ENCODE measurements around the gene SLC66A3. TPM values are rescaled to one million over a fixed set of nuclear protein-coding genes. Genes with fewer than 3 reads are reported as not detected.

The SLC66A3 gene
- total and polyA plus RNA-seq, 8 donors = 20.8 to 30.4 (median 27.5) TPM

DNA sequence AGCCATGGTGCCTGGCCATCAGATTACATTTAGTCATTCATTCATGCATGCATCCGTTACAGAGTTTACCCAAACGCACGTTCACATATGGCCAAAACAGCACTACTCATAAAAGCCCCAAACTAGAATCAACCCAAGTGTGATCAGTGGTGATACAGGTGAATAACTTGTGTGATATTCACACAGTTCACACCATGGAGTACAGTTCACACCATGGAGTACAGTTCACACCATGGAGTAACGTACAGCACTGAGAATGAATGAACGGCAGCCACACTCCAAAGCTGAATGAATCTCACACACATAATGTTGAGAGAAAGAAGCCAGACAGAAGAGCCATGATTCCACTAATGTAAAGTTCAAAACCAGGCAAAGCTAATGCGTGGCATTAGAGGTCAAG, 12.3 kb upstream of the SLC66A3 start:
- no peak overlapping the region for H3K4me3 ChIP-seq
- intact Hi-C loops (cut with DNase I) = no loop called here
- H3K4me1 ChIP-seq = no peaks in the 10 kb centered on the region
- H3K9me3 ChIP-seq = no peaks in the 10 kb centered on the region
- ATAC-seq = no peak
- no peak overlapping the region for H3K27ac ChIP-seq
- no peaks in the 10 kb centered on the region for H3K36me3 ChIP-seq
- TF ChIP-seq, protein P1, sequence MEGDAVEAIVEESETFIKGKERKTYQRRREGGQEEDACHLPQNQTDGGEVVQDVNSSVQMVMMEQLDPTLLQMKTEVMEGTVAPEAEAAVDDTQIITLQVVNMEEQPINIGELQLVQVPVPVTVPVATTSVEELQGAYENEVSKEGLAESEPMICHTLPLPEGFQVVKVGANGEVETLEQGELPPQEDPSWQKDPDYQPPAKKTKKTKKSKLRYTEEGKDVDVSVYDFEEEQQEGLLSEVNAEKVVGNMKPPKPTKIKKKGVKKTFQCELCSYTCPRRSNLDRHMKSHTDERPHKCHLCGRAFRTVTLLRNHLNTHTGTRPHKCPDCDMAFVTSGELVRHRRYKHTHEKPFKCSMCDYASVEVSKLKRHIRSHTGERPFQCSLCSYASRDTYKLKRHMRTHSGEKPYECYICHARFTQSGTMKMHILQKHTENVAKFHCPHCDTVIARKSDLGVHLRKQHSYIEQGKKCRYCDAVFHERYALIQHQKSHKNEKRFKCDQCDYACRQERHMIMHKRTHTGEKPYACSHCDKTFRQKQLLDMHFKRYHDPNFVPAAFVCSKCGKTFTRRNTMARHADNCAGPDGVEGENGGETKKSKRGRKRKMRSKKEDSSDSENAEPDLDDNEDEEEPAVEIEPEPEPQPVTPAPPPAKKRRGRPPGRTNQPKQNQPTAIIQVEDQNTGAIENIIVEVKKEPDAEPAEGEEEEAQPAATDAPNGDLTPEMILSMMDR (IDR thresholded peaks at IDR 0.05) = no peak
- DNase-seq = no peak
- peaks cover 0 to 5% of the 10 kb centered on the region in 2 donors for H3K27me3 ChIP-seq

DNA sequence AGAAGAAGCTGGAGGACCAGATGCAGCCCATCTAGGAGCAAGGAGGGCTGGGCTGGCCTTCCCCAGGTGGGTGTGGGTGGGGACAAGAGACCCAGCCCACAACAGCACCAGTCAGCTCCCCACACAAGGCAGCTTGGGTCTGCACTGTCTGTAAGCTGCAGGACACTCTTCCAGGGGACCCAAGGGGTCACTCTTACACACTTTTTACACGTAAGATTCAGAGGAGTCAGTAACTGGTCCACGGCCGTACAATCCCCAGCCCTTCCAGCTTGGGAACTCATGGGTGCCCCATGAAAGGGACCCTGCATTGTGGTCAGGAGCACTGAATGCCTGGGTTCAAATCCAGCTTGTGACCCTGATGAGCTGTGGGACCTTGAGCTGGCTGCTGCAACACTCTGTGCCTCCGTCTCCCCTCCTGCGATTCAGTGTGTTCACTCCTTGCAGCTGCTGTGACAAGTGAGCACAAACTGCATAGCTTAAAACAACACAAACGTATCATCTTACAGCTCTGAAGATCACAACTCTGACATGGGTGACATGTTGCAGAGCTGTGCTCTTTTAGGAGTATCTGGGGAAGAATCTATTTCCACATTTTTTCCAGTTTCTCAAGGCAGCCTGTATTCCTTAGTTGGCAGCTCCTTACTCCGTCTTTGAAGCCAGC, 11.1 kb upstream of the SLC66A3 start:
- DNase-seq (no peak), ATAC-seq (no peak)
- H3K36me3 ChIP-seq = no peaks in the 10 kb centered on the region
- H3K27me3 ChIP-seq = peaks cover 0 to 5% of the 10 kb centered on the region in 2 donors
- TF ChIP-seq, protein P1 (IDR thresholded peaks at IDR 0.05) = no peak
- H3K4me1 ChIP-seq = no peaks in the 10 kb centered on the region
- no peak overlapping the region for H3K27ac ChIP-seq
- intact Hi-C loops (cut with DNase I) = no loop called here
- H3K9me3 ChIP-seq = no peaks in the 10 kb centered on the region
- no peak overlapping the region for H3K4me3 ChIP-seq

DNA sequence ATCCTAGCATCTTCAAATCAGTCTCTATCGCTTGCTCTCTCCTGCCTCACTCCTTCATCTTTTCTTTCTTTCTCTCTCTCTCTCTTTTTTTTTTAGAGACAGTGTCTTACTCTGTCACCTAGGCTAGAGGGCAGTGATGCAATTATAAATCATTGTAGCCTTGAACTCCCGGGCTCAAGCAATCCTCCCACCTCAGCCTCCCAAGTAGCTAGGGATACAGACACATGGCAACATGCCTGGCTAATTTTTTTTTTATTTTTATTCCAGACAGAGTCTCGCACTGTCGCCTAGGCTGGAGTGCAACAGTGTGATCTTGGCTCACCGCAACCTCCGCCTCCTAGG, 10.6 kb upstream of the SLC66A3 start:
- intact Hi-C loops (cut with DNase I) = no loop called here
- H3K27ac ChIP-seq = no peak overlapping the region
- TF ChIP-seq, protein P1 (IDR thresholded peaks at IDR 0.05) = no peak

DNA sequence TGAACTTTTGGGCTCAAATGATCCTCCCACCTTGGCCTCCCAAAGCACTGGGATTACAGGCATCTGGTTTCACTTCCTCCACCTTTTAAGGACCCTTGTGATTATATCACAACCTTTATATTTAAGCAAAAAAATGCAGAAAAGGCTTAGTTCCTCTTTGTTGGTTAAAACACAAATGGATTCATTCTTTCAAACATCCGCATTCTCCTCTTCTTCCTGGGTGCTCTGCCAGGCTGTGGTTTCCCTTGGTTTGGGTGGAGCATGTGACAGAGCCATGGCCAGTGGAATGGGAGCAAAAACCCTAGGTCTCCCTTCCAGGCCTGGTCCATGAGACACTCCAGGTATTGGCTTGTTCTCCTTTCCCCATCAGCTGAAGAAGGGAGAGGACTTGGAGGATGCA, 9.9 kb upstream of the SLC66A3 start:
- Histone ChIP-seq H3K36me3 (no peaks in the 10 kb centered on the region), H3K4me1 (no peaks in the 10 kb centered on the region), H3K4me3 (no peak overlapping the region), H3K27me3 (peaks cover 0 to 5% of the 10 kb centered on the region in 2 donors), H3K27ac (no peak overlapping the region), H3K9me3 (no peaks in the 10 kb centered on the region)
- TF ChIP-seq, protein P1 (IDR thresholded peaks at IDR 0.05) = no peak
- DNase-seq (no peak), ATAC-seq (peak; percentile 27)
- intact Hi-C loops (cut with DNase I) = no loop called here

More for the DNA sequence above, 10.6 kb upstream of the SLC66A3 start:
- no peak for DNase-seq
- Histone ChIP-seq H3K4me3 (no peak overlapping the region), H3K36me3 (no peaks in the 10 kb centered on the region), H3K27me3 (peaks cover 0 to 5% of the 10 kb centered on the region in 2 donors), H3K9me3 (no peaks in the 10 kb centered on the region), H3K4me1 (no peaks in the 10 kb centered on the region)
- ATAC-seq = no peak

DNA sequence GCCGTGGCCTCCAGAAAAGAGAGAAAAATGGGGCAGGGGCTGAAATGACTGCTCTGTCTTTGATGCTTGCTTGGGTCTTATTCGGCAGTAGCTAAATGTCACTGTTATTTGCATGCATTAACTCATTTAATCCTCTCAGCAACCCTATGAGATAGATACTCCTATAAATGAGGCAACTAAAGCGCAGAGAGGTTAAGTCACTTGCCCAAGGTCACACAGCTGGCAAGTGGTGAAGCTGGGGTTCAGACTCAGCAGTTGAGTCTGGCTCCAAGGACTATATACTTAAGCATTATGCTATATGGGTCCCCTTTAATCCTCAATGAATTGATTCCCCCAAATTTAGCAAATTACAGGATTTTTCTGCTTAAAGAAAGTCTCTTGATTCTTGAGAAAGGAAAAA, 9.2 kb upstream of the SLC66A3 start:
- TF ChIP-seq, protein P1 (IDR thresholded peaks at IDR 0.05) = no peak
- Histone ChIP-seq H3K27ac (no peak overlapping the region), H3K9me3 (no peaks in the 10 kb centered on the region), H3K36me3 (no peaks in the 10 kb centered on the region), H3K4me1 (no peaks in the 10 kb centered on the region), H3K27me3 (no peaks in the 10 kb centered on the region), H3K4me3 (no peak overlapping the region)
- ATAC-seq (no peak), DNase-seq (no peak)
- intact Hi-C loops (cut with DNase I) = no loop called here
